Measurements from ENCODE around the gene MYH7. TPM values are rescaled to one million over a fixed set of nuclear protein-coding genes. Genes with fewer than 3 reads are reported as not detected.
"Not testable (repeated sequence)": the region's sequence is repeated elsewhere in the genome, so short reads cannot be mapped to it uniquely, and the experiment has no call there.

MYH7 gene
- total and polyA plus RNA-seq, 4 donors: 0.99 to 2.9 (median 1.7) TPM

DNA sequence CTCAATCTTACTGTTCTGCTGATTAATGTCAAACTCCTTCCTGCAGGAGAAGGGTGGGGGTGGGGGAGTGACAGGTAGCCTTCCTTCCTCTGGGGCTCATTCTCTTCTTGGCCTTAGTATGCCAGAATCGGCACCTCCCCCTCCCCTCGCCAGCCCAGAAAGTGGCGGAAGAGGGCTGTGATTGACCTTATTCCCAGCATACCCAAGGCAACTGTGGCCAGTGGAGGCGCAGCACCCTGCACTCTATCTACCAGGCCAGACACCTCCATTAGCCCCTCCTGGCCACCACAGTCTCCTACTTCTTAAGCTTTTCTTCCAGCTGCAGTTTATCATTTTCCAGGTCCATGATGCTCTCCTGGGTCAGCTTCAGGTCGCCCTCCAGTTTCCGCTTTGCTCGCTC is 42.8 kb downstream of the MYH7 start:
- H3K9me3 ChIP-seq (ENCODE audit: control insufficient read depth, insufficient read depth, low read length): no peaks in the 10 kb centered on the region
- H3K4me3 ChIP-seq (ENCODE audit: low read depth, low read length): no peak overlapping the region
- H3K27ac ChIP-seq (ENCODE audit: low read depth, low read length): no peak overlapping the region
- DNase-seq (ENCODE audit: low read depth in 4 of 6, low spot score in 6 of 6): no peak
- no peaks in the 10 kb centered on the region for H3K4me1 ChIP-seq (ENCODE audit: control insufficient read depth, insufficient read depth, low read length)
- WGBS (ENCODE audit: insufficient coverage): 77% methylated on average over 6 of the region's 7 CpGs
- H3K27me3 ChIP-seq (ENCODE audit: control insufficient read depth, insufficient read depth, low read length): no peaks in the 10 kb centered on the region
- H3K36me3 ChIP-seq (ENCODE audit: control insufficient read depth, insufficient read depth, low read length): no peaks in the 10 kb centered on the region

DNA sequence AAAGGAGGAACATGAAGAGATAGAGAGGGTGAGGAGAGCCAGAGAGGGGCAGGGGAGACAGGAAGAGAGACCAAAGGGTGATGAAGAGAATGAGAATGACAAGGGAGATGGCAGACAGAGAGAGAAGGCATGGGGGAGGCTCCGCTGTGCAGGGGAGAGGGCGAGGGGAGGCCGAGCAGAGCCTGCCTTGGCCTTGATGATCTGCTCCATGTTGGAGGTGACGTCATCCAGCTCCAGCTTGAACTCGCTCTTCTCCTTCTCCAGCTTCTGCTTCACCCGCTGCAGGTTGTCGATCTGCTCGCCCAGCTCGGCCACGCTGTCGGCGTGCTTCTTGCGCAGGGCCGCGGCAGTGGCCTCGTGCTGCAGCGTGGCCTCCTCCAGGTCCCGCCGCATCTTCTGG is 45.6 kb downstream of the MYH7 start:
- H3K9me3 ChIP-seq (ENCODE audit: control insufficient read depth, insufficient read depth, low read length); H3K27me3 ChIP-seq (ENCODE audit: control insufficient read depth, insufficient read depth, low read length); H3K27ac ChIP-seq (ENCODE audit: low read depth, low read length); H3K4me1 ChIP-seq (ENCODE audit: control insufficient read depth, insufficient read depth, low read length); DNase-seq (ENCODE audit: low read depth in 4 of 6, low spot score in 6 of 6); H3K36me3 ChIP-seq (ENCODE audit: control insufficient read depth, insufficient read depth, low read length); H3K4me3 ChIP-seq (ENCODE audit: low read depth, low read length): not testable (repeated sequence)
- no CpG with 5 or more reads among the region's 19 CpGs for WGBS (ENCODE audit: insufficient coverage)

DNA sequence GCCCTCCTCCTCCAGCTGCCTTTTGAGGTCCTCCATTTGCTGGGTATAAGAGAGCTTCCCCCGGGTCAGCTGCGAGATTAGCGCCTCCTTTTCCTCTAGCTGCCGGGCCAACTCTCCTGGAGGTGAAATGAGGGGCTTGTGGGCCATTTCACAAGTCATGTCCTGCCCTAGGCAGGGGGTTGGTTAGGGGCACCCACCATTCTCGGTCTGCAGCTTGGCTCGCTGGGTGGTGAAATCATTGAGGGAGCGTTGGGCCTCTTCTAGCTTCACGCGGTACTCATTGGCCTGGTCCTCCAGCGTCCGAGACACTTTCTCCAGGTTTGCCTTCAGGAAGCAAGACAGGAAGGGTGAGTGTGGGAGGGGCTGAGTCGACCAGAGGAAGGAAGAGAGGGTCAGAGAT is 46.1 kb downstream of the MYH7 start:
- WGBS (ENCODE audit: insufficient coverage): 84% methylated on average over 12 of the region's 12 CpGs
- Histone ChIP-seq H3K4me1 (ENCODE audit: control insufficient read depth, insufficient read depth, low read length) (no peaks in the 10 kb centered on the region), H3K9me3 (ENCODE audit: control insufficient read depth, insufficient read depth, low read length) (no peaks in the 10 kb centered on the region), H3K4me3 (ENCODE audit: low read depth, low read length) (no peak overlapping the region), H3K36me3 (ENCODE audit: control insufficient read depth, insufficient read depth, low read length) (no peaks in the 10 kb centered on the region), H3K27ac (ENCODE audit: low read depth, low read length) (no peak overlapping the region), H3K27me3 (ENCODE audit: control insufficient read depth, insufficient read depth, low read length) (no peaks in the 10 kb centered on the region)
- DNase-seq (ENCODE audit: low read depth in 4 of 6, low spot score in 6 of 6): no peak

DNA sequence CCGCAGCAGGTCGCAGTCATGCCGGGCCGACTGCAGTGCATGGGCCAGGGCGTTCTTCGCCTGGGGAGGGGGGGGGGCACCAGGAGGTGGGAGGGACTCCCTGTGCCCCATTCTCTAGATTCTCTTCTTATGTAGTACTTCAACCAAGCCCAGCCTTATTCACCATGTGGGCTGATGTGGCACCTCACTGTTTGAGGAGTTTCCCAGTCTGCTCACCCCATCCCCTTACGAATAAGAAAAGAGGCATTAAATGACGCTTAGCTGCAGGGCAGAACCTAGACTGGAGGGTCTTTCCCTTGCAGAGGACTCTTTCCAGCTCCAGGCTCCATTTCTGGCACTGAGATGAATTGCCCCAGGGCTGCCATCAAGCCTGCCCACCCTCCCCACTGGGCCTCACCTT is 46.5 kb downstream of the MYH7 start:
- Histone ChIP-seq H3K4me3 (ENCODE audit: low read depth, low read length) (no peak overlapping the region), H3K36me3 (ENCODE audit: control insufficient read depth, insufficient read depth, low read length) (no peaks in the 10 kb centered on the region), H3K27ac (ENCODE audit: low read depth, low read length) (no peak overlapping the region), H3K4me1 (ENCODE audit: control insufficient read depth, insufficient read depth, low read length) (no peaks in the 10 kb centered on the region), H3K27me3 (ENCODE audit: control insufficient read depth, insufficient read depth, low read length) (no peaks in the 10 kb centered on the region), H3K9me3 (ENCODE audit: control insufficient read depth, insufficient read depth, low read length) (no peaks in the 10 kb centered on the region)
- 87% methylated on average over 7 of the region's 8 CpGs for WGBS (ENCODE audit: insufficient coverage)
- no peak for DNase-seq (ENCODE audit: low read depth in 4 of 6, low spot score in 6 of 6)

DNA sequence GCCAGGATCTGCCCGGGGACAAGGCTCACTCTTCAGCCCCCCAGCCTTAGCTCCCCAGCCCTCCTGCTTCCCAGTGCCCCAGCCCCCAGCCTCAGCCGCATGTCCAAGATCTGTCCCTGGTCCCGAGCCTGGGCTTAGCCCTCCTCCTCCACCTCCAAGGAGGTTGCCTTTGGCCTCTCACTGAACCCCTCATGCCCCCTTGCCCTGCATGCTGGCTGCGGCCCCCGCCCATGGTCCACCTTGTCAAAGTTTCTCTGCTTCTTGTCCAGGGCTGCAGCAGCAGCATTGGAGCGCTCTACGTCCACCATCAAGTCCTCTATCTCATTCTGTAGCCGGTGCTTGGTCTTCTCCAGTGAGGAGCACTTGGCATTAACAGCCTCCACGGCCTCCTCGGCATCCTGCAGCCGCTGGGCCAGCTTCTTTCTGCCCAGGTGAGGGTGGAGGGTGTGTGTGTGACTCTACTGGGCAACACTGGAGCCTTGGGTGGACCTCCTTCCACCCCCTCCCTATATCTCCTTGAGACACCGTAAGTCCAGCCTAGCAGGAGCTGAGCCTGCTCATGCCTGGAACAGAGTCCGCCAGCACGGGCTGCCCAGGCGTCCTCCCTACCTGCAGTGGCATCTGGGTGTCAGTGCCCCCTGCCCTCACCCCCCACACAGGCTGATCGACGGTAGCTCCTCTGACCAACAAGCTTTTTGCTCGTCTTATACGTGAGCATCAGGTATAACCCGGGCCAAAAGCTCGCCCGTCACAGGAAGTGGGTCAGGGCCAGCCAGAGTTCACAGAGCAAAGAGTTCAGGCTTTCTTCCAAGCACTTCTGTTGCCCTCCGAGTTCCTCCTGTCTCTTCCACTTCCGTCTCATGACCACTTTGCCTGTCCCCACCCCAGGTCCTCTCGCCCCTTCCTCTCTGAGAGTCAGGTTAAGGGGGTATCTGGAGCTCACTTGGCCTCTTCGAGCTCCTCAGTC is 47.3 kb downstream of the MYH7 start:
- Histone ChIP-seq H3K4me3 (ENCODE audit: low read depth, low read length) (no peak overlapping the region), H3K27me3 (ENCODE audit: control insufficient read depth, insufficient read depth, low read length) (no peaks in the 10 kb centered on the region), H3K4me1 (ENCODE audit: control insufficient read depth, insufficient read depth, low read length) (no peaks in the 10 kb centered on the region), H3K36me3 (ENCODE audit: control insufficient read depth, insufficient read depth, low read length) (no peaks in the 10 kb centered on the region), H3K27ac (ENCODE audit: low read depth, low read length) (no peak overlapping the region), H3K9me3 (ENCODE audit: control insufficient read depth, insufficient read depth, low read length) (no peaks in the 10 kb centered on the region)
- WGBS (ENCODE audit: insufficient coverage): 88% methylated on average over 20 of the region's 26 CpGs
- no peak for DNase-seq (ENCODE audit: low read depth in 4 of 6, low spot score in 6 of 6)

DNA sequence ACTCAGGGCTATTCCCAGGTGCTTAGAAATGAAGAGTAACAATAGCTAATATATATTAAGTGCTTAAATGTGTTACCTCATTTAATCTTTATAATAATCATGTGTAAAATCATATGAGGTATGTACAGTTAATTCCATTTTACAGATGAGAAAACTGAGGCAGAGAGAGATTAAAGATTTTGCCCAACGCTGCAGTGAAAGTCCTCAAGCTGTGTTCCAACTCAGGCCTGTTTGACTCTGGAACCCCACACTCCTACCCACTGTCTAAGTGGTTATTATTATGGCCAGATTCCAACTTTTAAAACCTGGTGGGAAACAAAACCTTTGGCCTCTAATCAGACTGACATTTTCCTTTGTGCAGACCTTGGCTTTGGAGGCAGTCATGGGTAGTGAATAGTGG is 48.5 kb downstream of the MYH7 start:
- WGBS (ENCODE audit: insufficient coverage): no CpG with 5 or more reads among the region's 1 CpG
- H3K4me1 ChIP-seq (ENCODE audit: control insufficient read depth, insufficient read depth, low read length): peaks cover under 1% of the 10 kb centered on the region
- DNase-seq (ENCODE audit: low read depth in 4 of 6, low spot score in 6 of 6): no peak
- H3K27ac ChIP-seq (ENCODE audit: low read depth, low read length): no peak overlapping the region
- no peaks in the 10 kb centered on the region for H3K9me3 ChIP-seq (ENCODE audit: control insufficient read depth, insufficient read depth, low read length)
- no peak overlapping the region for H3K4me3 ChIP-seq (ENCODE audit: low read depth, low read length)
- H3K36me3 ChIP-seq (ENCODE audit: control insufficient read depth, insufficient read depth, low read length): no peaks in the 10 kb centered on the region
- H3K27me3 ChIP-seq (ENCODE audit: control insufficient read depth, insufficient read depth, low read length): no peaks in the 10 kb centered on the region

DNA sequence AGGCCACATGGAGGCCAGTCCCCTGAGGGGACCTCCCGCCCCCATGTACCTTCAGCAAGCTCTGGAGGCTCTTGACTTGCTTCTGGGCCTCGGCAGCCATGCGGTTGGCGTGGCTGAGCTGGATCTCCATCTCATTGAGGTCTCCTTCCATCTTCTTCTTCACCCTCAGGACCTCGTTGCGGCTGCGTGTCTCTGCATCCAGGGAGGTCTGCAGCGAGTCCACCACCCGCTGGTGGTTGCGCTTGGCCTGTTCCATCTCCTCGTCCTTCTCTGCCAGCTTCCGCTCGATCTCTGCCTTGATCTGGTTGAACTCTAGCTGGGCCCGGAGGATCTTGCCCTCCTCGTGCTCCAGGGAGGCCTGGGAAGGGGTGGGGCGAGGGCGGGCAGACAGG is 49.2 kb downstream of the MYH7 start:
- not testable (repeated sequence) for H3K36me3 ChIP-seq (ENCODE audit: control insufficient read depth, insufficient read depth, low read length); H3K27ac ChIP-seq (ENCODE audit: low read depth, low read length); H3K4me3 ChIP-seq (ENCODE audit: low read depth, low read length); DNase-seq (ENCODE audit: low read depth in 4 of 6, low spot score in 6 of 6); H3K27me3 ChIP-seq (ENCODE audit: control insufficient read depth, insufficient read depth, low read length); H3K9me3 ChIP-seq (ENCODE audit: control insufficient read depth, insufficient read depth, low read length); H3K4me1 ChIP-seq (ENCODE audit: control insufficient read depth, insufficient read depth, low read length)
- WGBS (ENCODE audit: insufficient coverage): 86% methylated on average over 14 of the region's 17 CpGs

DNA sequence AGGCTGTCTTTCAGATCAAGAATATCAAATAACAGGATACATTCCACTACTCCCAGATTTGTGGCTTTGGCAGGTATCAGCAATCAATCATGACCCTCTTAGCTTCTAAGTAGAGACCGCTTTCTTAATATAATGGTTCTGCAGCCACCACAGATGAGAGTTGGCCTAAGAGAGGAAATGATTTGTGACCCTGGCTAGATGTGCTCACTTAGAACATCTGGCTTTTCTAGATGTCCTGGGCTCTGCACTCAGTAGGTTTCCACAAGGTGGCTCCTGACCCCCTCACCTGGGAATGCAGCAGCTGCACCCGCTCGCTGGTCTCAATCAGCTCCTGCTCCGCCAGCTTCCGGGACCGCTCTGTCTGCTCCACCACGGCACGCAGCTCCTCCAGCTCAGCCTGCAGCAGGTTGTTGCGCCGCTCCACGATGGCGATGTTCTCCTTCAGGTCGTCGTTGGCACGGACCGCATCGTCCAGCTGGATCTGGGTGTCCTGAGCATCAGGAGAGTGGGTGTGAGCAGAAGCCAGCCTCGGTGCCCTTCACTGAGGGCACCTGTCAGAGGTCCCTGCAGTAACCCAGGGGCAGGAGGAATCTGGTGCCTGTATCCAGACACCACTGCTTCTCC is 49.7 kb downstream of the MYH7 start:
- Histone ChIP-seq H3K4me3 (ENCODE audit: low read depth, low read length) (no peak overlapping the region), H3K36me3 (ENCODE audit: control insufficient read depth, insufficient read depth, low read length) (no peaks in the 10 kb centered on the region), H3K27me3 (ENCODE audit: control insufficient read depth, insufficient read depth, low read length) (no peaks in the 10 kb centered on the region), H3K9me3 (ENCODE audit: control insufficient read depth, insufficient read depth, low read length) (no peaks in the 10 kb centered on the region), H3K27ac (ENCODE audit: low read depth, low read length) (no peak overlapping the region), H3K4me1 (ENCODE audit: control insufficient read depth, insufficient read depth, low read length) (peaks cover 11% of the 10 kb centered on the region)
- DNase-seq (ENCODE audit: low read depth in 4 of 6, low spot score in 6 of 6): no peak
- WGBS (ENCODE audit: insufficient coverage): 90% methylated on average over 13 of the region's 18 CpGs

DNA sequence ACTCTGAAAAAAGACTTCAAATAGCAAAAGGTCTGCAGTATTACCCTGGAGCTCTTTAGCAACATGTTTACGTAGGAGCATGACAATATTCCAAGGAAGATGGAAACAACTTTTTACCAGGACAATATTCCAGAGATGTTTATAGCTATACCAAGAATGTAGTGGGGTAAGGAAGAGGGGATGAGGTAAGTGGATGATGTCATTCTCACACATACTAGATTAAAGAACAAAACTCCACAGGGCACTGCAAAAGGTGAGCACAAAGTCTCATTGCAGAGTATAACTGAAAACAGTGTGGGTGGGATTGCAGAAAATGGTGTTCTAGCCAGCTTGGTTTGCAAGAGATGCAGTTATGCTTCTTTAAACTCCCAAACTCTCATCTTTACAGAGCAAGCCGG is 50.2 kb downstream of the MYH7 start:
- Histone ChIP-seq H3K27me3 (ENCODE audit: control insufficient read depth, insufficient read depth, low read length) (no peaks in the 10 kb centered on the region), H3K4me3 (ENCODE audit: low read depth, low read length) (no peak overlapping the region), H3K36me3 (ENCODE audit: control insufficient read depth, insufficient read depth, low read length) (no peaks in the 10 kb centered on the region), H3K27ac (ENCODE audit: low read depth, low read length) (no peak overlapping the region), H3K4me1 (ENCODE audit: control insufficient read depth, insufficient read depth, low read length) (peaks cover 16% of the 10 kb centered on the region), H3K9me3 (ENCODE audit: control insufficient read depth, insufficient read depth, low read length) (no peaks in the 10 kb centered on the region)
- DNase-seq (ENCODE audit: low read depth in 4 of 6, low spot score in 6 of 6): no peak
- no CpG with 5 or more reads among the region's 2 CpGs for WGBS (ENCODE audit: insufficient coverage)
